ENCODE results near the gene FARP2. TPM values are rescaled to one million over a fixed set of nuclear protein-coding genes. Genes with fewer than 3 reads are reported as not detected.

FARP2 gene
- total and polyA plus RNA-seq, 2 of the 13 experiments (the other 11 are each of a cell fraction or from before 2014, with no cell fraction given) = 28.0 to 45.4 TPM

GRCh38 chr2:241532733-241533601, 176.9 kb downstream of the FARP2 start (continued):
- 0 out of 4 replicates have a peak, but pooled peaks have one; percentile 26 to 51 for TF ChIP-seq HMGXB4 (CRISPR knock-in tag; IDR thresholded peaks at IDR 0.05; ENCODE audit: borderline replicate concordance in 1 of 2, low read depth in 1 of 2)
- peak; percentile 64; the same call in 1 of the 2 replicates for TF ChIP-seq SALL1 (CRISPR knock-in tag; IDR thresholded peaks at IDR 0.05)
- peak; percentile 32; the same call in 1 of the 2 replicates for TF ChIP-seq ZNF691 (CRISPR knock-in tag; IDR thresholded peaks at IDR 0.05; ENCODE audit: borderline replicate concordance, low read depth)
- 0 out of 2 replicates have a peak, but pooled peaks have one; percentile 58 for TF ChIP-seq ZNF782 (CRISPR knock-in tag; IDR thresholded peaks at IDR 0.05; ENCODE audit: borderline replicate concordance)
- peak; percentile 91 for TF ChIP-seq ZFX (CRISPR knock-in tag; IDR thresholded peaks at IDR 0.05; ENCODE audit: low read depth)
- no peak for TF ChIP-seq SP1 (IDR thresholded peaks at IDR 0.05)
- TF ChIP-seq SP1 (CRISPR knock-in tag; IDR thresholded peaks at IDR 0.05) = 0 out of 2 replicates have a peak, but pooled peaks have one; percentile 17
- TF ChIP-seq HOXA3 (CRISPR knock-in tag; IDR thresholded peaks at IDR 0.05) = peak; percentile 46; the same call in 1 of the 2 replicates
- TF ChIP-seq KDM3A (CRISPR knock-in tag; IDR thresholded peaks at IDR 0.05; ENCODE audit: low read depth) = 0 out of 2 replicates have a peak, but pooled peaks have one; percentile 40
- no peak for TF ChIP-seq RFXAP (CRISPR knock-in tag; IDR thresholded peaks at IDR 0.05; ENCODE audit: borderline replicate concordance)
- peak; percentile 58 for TF ChIP-seq ZFP90 (CRISPR knock-in tag; IDR thresholded peaks at IDR 0.05; ENCODE audit: borderline replicate concordance)
- TF ChIP-seq ZZZ3 (CRISPR knock-in tag; IDR thresholded peaks at IDR 0.05; ENCODE audit: borderline replicate concordance) = peak; percentile 58; the same call in 1 of the 2 replicates
- TF ChIP-seq BORCS8-MEF2B (CRISPR knock-in tag; IDR thresholded peaks at IDR 0.05) = no peak
- TF ChIP-seq TBL1XR1 (IDR thresholded peaks at IDR 0.05; ENCODE audit: borderline replicate concordance, low read length, partially characterized antibody) = no peak
- no peak for TF ChIP-seq NONO (IDR thresholded peaks at IDR 0.05)
- 0 out of 2 replicates have a peak, but pooled peaks have one; percentile 34 for TF ChIP-seq NONO (CRISPR knock-in tag; conservative IDR thresholded peaks at IDR 0.05)
- peak; percentile 57 for TF ChIP-seq ARNTL (CRISPR knock-in tag; IDR thresholded peaks at IDR 0.05)
- peak; percentile 66; the same call in 1 of the 2 replicates for TF ChIP-seq HNF4G (IDR thresholded peaks at IDR 0.05; ENCODE audit: borderline replicate concordance, low read depth, low read length)
- TF ChIP-seq HNF4G (CRISPR knock-in tag; IDR thresholded peaks at IDR 0.05; ENCODE audit: borderline replicate concordance, low read depth) = 0 out of 2 replicates have a peak, but pooled peaks have one; percentile 49
- 0 out of 2 replicates have a peak, but pooled peaks have one; percentile 40 for TF ChIP-seq ZNF317 (CRISPR knock-in tag; IDR thresholded peaks at IDR 0.05)
- peak; percentile 78 for TF ChIP-seq ZFY (CRISPR knock-in tag; IDR thresholded peaks at IDR 0.05)
- TF ChIP-seq AHR (CRISPR knock-in tag; IDR thresholded peaks at IDR 0.05) = 0 out of 2 replicates have a peak, but pooled peaks have one; percentile 41
- TF ChIP-seq ZBTB38 (CRISPR knock-in tag; IDR thresholded peaks at IDR 0.05) = peak; percentile 42; the same call in 1 of the 2 replicates

All from HepG2 (cell line).